GM19395 (cell line): Measurements from ENCODE around the gene ANKRD13B.
"Not testable (repeated sequence)": the region's sequence is repeated elsewhere in the genome, so short reads cannot be mapped to it uniquely, and the experiment has no call there.

Experiments used
- ATAC-seq: cut with Tn5 transposase; IDR thresholded peaks from one replicate; pipeline ENCODE4 v1.9.1; 2021; ENCODE audit warnings: mild to moderate bottlenecking, moderate library complexity; ENCODE audit not compliant: unreplicated experiment

ANKRD13B gene

DNA sequence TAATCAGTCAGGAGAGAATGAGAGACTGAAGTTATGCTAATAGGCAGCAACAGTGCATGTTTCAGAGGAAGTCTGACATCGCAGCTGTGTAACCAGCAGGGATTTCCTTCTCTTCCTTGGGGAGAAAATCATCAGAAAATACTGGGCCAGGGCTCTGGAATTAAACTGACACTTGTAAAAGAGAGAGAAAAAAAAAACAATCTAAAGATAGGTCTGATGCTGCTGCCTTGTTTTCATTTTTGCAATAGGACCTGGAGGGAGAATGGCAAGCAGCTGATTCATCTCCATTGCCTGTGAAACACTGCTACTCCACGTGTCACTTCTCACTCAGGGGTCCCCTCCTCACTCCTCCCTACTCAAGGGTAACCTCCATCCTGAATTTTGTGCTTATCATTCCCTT is 47.5 kb downstream of the ANKRD13B start:
- ATAC-seq: no peak

DNA sequence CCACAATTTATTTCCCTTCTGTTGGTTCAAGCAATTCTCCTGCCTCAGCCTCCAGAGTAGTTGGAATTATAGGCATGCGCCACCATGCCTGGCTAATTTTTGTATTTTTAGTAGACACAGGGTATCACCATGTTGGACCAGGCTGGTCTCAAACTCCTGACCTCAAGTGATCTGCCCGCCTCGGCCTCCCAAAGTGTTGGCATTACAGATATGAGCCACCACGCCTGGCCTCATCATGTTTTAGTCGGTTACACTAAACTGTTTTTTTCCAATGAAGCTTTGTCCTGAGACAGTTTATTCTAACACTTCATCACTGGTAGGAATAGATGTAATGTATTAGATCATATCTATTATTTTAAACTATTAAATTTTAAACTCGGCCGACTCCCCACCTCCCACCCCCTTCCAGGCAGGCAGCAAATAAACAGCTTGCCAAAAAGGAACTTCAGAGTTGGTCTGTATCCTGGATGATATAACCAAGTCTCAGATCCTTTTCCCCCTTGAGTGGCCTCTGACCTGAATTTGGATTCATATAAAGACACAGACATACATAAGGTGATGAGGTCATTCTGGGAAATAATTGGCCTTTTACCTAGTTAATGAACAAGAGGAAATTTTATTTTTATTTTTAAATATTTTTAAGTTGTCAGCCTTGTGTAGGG is 48.2 kb downstream of the ANKRD13B start:
- no peak for ATAC-seq

DNA sequence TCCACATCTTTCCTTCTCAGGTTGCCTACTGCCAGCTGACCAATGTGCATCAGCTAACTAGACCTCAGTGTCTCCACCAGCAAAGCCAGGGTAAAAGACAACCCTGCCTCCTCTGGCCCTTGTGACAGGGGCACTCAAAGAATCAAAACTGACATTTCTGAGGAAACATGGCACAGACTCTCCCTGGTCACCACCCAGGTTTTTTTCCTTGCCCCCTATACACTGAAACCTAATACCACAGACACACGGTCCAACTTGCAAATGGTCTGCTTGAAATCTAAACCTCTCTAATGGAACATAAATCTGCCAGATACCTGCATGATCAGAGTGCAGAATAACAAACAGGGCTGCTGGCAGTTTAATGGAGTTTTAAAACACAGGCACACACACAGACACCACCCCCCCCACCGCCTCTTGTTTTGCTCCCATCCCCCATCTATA is 49.3 kb downstream of the ANKRD13B start:
- no peak for ATAC-seq

DNA sequence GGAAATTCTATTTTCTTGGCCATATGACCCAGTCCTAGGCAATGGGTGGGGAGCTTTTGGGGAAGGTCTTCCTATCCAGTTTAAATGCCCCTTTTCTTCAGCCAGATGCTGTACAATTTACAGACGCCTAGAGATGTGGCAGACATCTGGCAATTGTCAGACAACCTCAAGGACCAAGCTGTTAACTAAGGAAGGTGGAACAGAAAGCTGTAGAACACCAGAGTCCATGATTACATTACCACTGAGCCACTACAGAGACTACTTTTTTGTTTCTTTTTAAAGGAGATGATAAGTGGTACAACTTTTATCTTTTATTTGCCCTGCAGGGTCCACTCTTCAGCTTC is 50.9 kb downstream of the ANKRD13B start:
- no peak for ATAC-seq

DNA sequence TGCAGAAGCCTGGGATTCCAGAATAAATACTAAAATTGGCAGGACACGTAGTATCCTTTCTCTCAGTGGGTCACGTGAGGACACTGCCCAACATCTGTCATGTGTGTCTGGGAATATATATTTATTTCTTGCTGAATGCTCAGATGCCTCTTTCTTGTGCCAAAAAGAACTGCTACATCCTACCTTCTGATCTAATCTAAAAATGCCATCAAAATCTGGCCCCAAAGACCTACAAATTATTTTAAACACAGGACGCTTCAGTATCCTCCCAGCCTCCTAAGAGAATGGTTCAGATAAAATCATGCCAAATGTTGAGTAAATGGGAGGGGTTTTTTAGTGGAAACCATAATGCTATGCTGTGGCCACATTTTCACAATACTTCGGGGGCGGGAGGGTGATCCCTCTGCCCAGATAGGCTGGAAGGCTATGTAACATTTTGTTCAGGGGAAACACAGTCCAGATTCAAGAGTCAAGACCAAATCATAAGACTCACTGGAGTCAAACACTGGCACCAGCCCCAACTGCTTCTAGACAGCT is 52.7 kb downstream of the ANKRD13B start:
- no peak for ATAC-seq

DNA sequence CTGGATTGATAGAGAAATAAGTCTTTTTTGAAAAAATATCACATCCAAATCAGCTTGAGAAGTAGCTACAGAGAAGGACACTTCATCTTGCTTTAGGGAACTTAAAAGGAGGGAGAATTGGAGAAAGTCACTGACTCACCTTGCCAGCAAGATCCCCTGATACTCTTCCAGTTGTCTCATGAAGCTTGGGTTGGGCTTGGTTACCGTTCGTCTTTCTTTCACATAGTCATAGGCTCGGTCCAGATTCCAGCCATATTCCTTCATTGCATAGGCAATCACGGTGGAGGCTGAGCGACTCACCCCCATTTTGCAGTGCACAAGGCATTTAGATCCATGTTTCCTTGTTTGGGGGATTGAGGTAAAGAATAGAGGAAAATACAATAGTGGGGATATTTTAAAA is 55.1 kb downstream of the ANKRD13B start:
- ATAC-seq: no peak

DNA sequence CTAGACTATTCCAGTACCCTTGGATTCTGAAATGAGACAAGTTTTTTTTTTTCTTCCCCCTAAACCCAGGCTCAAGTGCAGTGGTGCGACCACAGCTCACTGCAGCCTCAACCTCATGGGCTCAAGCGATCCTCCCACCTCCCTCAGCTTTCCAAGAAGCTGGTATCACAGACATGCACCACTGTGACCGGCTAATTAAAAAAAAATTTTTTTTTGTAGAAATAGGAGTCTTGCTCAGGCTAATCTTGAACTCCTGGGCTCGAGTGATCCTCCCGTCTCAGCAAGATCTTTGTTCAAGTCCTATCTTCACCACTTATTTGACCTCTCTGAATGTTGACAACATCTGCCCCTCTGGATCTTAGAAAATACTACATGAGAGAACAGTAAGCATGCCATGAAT is 56.4 kb downstream of the ANKRD13B start:
- no peak for ATAC-seq

DNA sequence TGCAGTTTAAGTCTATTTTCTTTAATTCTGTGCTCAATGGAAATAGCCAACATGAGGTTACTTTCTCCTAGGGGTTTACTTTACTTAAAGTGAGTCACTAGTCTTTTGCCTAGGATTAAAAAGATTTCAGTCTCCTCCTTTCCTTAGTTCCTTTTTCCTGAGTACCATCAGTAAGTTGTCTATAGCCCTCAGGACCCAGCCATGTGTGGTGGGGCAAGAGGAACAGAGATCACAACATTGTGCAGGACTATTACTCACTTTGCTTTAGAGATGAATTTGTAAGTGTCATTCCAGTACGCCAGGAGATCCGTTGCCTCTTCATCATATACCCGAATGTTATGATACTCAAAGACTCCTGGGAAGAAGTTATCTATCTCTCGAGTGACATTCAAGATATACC is 57.5 kb downstream of the ANKRD13B start:
- ATAC-seq: no peak

DNA sequence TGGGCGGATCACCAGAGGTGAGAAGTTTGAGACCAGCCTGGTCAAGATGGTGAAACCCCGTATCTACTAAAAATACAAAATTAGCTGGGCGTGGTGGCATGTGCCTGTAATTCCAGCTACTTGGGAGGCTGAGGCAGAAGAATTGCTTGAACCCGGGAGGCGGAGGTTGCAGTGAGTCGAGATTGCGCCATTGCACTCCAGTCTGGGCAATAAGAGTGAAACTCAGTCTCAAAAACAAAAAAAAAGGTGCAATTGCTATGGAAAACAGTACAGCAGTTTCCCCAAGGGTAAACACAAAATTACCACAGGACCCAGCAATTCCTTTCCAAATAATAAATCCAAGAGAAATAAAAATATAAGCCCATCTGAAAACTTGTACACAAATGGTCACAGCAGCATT is 59.0 kb downstream of the ANKRD13B start:
- not testable (repeated sequence) for ATAC-seq

DNA sequence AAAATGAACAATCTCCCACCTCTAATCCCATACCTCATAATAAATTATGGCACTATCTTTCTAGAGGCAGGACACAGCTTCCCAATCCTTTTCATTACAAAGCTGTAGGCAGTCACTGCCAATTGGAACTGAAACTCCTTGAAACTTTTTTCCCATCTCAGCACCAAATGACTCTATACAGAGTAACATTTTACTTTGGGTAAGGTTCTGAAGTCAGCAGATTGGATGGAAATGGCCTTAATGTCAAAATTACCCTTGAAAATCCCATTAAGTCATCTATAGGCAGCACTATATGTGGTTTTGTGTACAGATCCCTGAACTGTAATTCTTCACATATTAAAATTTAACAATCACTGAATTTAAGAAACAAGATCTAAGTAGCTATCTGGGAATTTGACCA is 60.0 kb downstream of the ANKRD13B start:
- no peak for ATAC-seq

DNA sequence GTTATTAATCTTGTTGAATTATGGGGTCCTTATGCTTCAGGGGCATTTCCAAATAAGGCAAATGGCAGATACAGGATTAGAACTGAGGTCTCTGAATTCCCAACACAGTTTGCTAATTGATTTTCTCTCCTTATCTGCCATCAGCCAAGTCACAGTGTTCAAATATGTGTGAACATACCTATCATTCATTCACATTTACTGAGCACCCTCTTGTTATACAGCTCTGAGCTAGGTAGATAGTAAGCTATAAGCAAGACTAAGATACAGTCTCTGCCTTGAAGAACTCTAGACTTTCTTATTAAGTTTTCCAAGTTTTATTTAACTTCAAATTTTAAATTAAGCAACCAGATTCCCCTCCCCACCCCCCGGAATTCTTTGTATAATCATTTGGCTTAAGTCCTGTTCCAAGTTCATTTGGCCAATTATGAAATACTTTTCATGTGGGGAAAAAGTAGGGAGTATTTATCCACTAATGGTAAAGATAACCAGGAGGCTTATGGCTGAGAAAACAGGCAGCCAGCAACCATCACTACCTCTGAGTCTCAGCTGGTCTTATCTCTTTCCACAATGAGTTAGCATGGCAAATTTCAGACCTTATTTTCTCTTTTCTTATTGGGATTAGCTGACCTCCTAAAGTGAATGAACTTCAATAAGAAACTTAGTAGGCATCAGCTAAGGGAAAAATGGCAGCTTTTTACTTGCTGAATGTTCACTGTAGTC is 61.2 kb downstream of the ANKRD13B start:
- ATAC-seq: no peak

DNA sequence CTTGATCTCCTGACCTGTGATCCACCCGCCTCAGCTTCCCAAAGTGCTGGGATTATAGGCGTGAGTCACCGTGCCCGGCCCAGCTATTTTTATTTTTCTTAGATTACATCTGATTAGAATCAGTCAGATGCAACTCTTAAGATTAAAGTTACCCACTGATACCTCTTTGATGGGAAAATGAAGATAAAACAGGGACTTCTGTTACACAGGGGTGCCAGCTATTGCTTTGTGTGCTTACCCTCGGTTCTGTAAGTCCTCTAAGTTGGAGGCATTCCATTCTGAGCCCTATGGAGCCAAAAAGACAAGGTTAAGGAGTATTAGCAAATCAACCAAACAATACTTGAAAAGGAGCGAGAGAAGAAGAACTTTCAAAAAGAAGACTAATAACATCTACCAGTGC is 62.4 kb downstream of the ANKRD13B start:
- ATAC-seq: no peak

DNA sequence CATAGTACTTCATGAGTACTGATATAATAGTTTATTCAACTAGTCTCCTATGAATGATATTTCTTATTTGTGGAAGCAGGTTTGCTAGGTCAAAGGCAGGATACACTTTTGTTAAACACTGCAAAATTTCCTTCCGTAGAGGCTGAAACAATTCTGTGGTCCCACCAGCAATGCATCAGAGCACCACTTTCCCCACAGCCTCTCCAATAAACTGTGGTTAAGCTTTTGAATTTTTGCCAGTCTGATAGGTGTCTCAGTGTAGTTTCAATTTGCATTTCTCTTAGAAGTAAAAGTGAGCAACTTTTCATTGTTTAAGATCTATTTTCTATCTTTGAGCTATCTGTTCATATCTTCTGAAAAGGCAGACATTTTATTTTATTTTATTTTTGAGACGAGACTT is 66.2 kb downstream of the ANKRD13B start:
- ATAC-seq: no peak

DNA sequence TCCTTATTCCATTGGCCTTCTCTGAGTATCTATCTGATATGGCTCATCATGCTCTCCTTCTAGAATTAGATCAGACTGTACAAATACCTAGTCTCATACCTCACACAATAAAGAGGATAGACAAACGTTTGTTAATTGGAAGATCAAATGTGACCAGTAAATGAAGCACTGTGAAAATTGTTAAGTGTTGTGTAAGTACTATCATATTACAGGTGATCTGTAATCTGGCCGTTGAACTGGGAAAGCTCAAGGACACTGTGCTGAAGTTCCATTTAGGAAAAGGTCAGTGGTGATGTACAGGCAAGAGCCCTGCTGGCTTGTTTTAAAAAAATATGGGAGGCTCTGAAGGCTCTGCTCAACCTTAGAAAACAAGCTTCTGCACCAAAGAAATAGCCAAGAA is 68.3 kb downstream of the ANKRD13B start:
- no peak for ATAC-seq

DNA sequence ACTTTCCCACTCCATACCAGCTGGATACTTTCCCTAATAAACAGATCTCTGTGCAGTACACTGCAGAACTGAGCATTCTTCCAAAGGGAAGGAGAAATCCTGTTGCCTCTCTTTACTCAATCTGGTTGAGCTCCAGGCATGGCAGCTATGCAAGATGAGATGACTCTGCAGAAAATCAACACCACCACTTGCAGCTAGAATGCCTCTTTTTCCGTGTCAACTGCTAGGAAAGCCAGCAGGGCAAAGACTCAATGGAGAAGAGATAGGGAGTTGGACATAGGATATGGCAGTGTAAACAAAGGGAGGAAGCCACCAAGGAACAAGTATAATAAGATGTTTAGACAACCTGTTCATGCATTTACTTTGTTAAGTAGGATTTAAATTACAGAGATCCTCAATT is 70.2 kb downstream of the ANKRD13B start:
- no peak for ATAC-seq
